Measurements from ENCODE around the gene GPC3.

The GPC3 gene

DNA sequence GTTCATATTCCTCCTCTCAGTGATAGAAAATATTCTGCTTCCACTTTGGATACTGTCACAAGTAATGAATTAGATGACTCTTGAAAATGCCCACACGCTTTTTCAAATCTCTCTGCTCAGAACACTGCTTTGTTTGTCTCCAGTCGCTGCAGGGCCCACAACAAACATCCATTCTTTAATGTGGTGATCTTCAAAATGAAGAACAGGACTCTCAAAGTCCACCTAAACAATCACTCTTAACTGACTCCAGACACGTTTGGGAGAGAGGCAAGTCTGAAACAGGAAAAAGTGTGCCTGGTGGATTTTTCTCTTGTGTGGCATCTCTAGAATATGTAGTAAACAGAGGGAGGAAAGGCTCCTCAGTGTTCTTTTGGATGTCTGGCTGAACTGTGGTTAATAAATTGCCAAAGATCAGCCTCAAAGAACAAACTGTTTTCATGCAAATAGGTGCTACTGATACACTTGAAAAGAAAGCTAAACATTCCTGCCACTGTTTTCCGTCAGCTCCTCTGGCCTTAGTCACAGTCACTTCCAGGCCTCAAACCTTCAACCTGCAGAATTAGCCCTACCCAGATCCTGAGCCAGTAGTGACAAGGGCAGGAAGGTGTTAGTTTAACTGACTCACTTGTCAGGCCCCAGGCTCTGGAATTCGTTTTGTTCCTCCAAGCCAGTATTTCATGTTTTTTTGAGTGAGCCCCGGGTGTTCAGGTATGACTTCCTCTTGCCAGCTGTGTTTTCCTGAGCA, 310.5 kb downstream of the GPC3 start:
- no peak for DNase-seq

DNA sequence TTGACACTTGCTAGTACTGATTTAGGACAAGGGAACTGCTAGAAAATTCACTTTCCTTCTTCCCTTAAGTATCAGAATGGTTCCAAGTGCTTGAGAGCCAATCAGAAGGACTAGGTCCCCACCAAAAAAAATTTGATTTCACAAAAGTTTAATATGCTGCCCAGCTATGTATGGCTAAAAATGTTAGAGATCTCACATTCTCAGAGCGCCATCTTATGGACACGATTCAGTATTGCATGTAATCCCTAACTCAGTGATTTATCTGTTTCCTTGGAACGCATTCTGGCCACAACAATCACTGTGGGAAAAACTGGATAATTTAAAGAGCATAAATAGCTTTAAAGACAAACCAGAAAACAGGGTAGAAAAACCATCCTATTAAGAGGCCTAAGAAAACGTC, 315.0 kb downstream of the GPC3 start:
- no peak for DNase-seq

DNA sequence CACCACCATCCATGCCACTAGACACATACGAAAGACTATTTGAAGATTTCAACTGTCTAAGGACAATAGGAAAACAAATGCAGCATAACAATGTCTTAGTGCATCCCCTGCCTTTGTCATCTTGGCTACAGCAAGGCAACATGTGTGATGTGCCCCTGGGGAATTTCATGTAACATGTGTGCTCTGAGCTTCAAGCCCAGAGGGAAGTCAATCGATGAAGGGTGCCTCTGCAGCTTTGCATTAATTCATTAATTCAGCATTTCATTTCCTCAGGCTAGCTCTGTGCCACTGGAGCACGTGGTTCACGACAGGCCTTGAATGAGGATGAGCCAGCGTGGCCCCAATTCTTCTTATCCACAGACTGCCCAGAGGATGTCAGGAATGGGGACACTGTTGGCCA, 316.2 kb downstream of the GPC3 start:
- DNase-seq: no peak

DNA sequence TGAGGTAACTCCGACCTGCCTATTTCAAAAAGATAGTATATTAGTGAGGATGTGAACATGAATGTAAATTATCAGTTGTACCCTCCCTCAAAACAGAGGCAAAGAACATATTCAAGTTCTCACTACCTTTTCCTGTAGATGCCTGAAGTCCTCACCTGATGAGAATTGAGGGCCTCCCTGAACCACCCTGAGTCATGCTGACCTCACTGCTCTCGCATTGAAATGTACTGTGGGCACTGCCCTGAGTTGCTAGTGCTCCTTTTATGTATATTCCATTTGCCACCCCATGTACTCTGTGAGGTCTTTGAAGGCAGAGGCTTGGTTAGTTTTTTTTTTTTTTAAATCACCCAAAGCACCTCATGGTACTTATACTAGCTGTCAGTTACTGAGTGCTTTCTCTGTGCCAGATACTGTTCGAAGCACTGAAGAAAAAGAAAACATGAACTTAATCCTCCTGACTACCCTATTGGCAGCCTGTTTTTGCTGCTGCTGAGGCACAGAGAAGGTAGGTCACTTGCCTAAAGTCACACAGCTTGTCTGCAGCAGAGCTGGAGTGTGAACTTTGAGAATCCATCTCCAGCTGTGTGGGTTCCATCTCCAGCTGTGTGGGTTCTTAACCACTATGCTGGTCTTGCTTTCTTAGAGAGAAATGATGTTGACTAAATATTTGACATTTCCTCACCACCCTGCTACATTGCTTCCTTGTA, 317.0 kb downstream of the GPC3 start:
- no peak for DNase-seq

DNA sequence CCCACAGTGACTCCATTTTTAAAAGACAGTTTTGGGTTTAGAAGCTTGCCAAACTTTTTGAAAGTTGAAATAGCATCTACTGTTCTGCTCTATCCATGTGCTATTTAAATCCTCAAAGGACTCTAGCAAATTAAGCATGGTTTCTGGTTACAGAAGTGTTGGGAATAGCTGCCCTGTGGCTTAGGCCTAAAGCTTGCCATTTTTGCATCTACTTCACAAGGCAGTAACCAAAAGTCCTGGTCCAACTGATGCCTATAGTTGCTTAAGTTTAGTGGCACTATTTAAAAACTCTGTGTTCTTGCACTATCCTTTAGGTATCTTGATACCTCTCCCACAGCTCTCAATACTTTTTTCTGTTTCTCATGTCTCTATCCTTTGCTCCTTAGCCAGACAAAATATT, 319.1 kb downstream of the GPC3 start:
- DNase-seq: no peak

DNA sequence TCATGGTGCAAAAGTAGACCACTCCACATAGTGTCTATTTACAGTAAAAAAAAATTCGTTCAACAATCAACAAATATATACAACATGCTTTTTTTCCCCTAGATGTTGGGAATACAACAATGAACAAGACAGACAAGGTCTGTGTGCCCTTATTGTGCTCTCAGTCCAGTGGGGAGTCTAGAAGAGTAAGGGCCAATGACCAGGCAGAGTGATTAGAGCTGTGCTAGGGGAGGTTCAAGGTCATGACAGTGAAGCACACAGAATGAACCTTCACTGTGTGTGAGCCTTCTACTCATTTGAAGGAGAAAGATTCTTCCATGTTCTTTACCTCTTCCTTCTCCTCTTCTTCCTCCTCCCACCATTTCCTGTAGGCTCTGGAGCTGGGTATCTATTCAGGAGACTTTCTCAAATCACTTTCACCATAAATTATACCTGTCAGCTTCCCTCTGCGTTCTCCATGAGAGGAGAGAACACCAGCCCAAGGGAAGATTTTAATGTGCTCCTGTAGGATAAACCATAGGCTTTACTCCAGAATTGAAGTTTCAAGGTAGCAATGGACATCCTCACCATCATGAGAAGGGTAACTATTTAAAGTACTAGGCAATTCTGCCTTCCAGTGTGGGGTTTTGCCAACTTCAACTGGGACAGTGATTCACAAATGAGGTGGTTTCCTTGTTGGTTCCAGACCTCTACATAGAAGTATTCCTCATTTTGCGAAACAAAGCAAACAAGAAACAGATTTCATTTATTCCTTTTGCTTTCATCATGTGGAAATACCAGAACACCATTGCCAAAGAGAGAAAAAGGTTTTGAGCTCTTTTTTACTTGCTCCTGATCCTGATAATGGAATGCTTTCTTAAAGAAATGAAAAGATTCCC, 323.2 kb downstream of the GPC3 start:
- no peak for DNase-seq

DNA sequence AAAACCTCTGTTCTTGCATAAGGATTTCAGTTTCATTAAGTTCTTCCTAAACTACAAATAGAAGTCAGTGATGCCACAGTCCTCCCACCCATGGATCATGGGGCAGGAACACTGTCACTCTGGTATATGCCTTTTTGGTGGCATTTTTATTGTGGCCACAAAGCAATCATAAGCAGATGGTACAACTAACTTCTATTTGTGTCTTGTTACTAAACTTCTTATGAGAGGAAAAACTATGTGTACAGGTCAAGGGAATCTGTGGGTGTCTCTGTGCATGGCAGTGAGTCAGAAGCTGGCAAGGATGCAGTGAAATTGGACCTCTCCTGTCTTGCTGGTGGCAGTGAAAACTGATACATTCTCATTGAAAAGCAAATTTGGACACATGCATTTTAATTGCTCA, 325.1 kb downstream of the GPC3 start:
- no peak for DNase-seq

DNA sequence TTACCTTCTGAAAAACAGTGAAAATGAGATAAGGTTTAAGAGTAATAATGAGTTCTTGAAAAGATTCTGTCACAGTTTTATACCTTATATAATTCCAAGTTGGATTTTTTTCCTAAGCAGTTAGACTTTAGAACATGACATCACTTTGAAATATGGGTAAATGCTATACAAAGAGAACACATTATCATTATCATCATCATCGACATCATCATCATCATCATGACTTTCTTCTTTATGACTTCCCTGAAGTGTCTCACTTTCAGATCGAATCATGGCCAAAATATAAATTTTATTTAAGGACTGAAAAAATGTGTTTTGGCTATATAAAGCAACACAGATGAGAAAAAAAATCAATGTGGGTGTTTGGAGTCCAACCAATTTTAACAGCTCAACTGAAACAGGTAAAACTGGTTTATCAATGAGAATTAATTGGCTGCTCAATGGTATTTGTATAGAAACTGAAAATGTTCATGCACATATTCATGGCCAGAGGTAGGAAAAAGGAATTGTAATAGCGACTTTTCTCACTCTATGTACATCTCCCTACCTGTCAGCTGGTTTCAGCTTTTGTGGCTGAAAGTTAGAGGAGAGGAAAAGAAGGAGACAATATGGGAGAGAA, 327.0 kb downstream of the GPC3 start:
- DNase-seq: no peak

DNA sequence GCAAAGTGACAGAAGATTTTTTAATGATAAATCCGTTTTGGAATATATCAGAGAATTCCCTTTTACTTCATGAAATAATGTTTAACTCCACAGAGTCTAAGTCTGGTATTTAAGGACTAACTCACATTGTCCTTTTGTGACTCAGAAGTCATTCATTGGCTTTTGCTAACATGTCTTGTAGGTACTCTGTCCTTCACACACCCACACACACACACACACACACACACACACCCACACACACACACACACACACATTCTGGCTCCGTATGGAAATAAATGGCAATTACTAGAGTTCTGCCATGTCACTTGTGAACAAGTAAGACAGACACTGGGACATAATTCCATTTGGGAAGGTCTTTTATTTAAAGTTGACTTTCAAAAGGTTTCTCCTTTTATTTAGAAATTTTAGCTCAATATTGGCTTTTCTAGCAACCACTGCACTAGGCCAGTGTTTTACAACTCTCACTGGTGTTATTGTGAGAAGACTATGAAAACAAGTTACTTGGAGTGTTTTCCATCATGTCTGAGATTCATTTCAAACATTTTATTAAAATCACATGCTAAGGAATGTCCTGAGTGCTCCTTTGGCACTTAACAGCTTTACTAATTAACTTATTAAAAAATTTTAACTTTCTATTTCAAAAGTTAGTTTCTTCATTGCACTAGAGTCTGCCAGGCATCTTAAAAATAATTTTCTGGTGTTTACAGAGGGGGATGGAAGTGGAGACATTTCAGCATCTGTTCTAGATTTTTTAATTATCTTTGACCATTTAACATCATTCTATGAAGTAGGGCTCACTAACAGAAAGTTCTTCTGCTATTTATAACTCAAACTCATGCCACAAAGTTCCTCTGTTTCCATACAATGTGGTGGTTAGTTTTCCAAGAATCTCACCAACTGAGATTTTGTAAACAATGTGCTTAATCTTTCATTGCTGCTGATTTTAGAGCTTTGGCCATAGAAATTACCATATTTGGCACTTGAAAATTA, 329.8 kb downstream of the GPC3 start:
- DNase-seq: no peak

DNA sequence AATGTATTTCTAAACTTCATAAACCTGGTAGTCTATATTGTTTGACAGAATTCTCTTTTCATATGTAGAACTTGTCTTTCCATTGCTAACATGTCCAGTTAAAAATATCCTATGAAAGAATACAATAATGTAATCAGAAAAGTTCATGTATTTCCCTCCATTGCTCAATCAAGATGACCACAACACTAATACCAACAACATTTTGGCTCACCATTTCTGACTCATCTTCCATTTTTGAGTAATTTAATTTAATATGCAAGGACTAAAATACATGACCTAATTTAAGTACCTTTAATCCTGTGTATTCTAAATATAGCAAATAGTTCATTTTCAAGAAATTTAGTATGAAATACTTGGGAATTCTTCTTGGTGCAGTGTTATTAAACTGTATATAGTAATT, 330.6 kb downstream of the GPC3 start:
- no peak for DNase-seq

DNA sequence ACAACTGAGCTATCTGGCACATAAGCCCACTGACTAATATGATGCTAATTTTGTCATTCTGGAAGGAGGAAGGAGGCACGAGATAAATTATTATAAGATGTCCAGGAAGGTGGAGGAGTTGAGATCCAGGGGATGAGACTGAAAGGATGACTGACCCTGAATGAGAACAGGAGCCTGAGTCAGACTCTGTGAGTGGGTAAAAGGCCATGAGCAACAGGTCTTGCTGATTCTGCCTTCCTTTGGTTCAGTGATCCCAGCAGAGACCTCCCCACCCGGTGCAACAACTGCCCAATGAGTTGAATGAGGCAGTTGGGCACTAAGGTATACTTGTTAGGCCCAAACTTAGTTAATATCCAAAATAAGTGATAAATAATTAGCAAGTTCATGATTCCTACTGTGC, 332.0 kb downstream of the GPC3 start:
- DNase-seq: no peak

DNA sequence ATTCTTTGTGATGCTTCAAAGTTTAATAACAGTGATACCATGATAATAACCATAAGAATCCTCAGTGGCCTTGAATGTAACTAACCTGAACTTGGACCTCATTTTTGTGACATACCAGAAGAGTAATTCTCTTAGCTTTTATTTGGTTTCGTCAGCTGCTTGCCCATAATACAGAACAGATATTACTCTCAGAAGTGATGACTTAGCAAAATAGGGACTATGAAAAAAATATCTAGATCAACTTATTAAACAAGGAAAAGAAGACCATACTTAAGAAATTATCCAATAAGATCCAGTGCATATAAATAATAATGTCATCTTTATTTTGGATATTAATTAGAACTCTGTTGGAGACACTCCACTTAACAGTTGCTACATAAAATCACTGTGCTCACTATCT, 333.2 kb downstream of the GPC3 start:
- DNase-seq: no peak

DNA sequence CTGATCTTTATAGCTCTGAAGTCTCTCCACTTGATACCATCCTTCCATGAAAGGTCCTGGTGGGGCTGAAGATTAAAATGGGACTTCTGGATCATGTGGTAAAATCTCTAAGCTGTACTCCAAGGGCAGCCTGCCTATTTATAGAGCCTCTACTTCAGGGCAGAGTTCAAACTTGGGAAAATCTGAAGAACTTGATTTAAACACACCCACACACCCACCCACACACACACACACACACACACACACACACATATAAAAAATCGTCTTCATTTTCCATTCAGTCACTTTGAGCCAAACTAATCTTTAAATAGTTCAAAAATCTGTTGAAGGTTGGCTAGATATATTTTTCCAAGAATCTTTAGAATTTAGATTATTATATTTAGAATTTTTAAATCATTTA, 335.2 kb downstream of the GPC3 start:
- DNase-seq: no peak

DNA sequence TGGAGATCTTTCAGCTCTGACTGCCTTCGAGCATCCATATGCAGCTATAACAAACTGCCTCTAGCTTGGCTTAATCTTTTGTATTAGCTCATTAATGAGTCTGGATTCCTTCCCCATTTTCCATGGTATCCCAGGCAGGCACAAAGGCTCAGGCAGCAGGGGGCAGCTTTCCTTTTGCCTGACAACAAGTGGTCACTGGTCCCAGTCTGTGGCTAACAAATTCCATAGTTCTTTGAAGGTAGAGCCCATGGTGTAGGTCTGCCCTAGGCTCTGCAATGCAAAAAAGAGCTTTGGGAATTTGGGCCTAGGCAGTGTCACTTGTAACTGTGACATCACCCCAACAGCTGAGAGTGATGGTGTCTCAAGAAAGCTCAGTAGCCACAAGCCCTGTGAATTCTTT, 335.7 kb downstream of the GPC3 start:
- no peak for DNase-seq

DNA sequence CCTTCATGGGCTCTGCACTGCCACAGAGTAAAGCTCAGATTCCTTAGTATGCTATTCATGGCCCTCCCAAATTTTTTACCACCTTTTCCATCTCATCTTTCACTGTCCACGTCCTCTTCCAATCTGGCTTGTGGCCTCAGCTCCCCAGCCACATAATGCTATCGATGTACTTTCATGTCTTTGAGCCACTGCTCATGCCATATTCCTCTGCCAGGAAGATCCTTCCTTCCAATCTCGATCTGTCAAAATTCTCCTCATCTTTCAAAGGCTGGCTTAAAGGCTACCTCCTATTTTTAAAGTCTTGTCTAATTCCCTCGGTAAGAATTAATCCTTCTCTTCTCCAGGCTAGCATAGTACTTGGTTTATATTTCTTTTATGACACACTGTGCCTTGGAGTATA, 336.8 kb downstream of the GPC3 start:
- DNase-seq: no peak

DNA sequence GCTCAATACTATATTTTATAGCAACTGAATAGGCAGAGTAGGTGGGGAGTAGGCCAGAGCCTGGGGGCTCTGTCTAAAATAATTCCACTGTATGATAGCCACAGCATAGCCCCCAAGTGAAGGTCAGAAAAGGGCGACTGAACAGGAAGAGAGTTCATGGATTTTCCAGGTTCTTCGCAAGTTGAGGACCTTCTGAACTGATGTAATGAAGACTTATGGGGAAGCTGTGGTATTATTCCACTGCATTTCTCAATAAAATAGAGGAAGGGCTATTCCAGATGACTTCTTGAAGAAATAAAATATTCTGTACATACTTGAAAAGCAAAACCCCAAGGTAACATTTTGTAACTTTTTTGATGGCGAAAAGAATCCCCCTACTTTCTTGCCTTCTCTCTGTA, 338.7 kb downstream of the GPC3 start:
- DNase-seq: no peak

DNA sequence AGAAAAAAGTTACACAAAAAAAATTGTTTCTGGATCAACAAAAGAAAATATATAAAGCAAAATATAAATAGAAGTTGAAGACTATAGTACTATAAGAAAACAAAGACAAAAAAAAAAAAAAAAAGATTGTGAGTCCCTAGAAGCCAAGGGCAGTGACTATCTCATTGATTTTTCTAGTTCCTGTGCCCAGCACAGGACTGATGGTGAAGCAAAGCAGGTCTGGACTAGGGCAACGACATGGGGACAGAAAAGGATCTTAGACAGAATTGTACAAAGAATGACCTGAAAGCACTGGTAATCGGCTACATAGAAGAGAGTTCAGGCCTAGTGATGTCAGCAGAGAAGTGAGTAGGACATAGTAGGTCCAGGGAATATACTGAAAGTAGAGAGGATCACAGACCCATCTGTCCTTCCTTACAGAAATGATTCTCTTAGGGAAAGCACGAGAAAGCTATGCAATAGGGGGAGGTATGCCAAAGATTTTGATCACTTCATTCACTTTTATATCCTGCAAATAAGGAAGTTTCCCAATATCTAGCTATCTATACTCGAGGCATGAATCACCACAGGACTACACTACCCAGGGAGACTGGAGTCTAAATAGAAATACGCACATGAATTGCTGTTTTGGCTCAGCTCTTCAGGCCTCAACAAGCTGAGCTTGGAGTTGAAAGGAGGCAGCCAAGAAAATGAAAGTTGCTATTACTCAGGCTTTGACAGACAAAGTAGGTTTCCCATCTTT, 339.2 kb downstream of the GPC3 start:
- no peak for DNase-seq

DNA sequence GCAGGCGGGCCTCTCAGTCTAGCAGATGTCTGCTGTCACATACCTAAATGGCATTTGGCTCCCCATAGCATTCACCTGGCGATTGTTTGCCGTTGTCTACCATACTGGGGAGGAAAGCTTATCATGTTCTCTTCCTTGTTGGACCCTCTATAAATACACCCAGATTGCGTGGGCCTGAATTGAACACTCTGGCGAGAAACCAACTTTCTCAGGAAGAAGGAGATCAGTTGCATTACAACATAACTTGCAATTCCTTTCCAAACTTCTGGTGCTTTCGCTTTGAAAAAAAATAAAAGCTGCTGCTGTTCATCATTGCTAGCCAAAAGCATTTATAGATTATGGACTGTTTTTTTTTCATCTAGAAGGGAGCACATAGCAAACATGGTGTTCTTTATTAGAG, 340.1 kb downstream of the GPC3 start:
- no peak for DNase-seq

DNA sequence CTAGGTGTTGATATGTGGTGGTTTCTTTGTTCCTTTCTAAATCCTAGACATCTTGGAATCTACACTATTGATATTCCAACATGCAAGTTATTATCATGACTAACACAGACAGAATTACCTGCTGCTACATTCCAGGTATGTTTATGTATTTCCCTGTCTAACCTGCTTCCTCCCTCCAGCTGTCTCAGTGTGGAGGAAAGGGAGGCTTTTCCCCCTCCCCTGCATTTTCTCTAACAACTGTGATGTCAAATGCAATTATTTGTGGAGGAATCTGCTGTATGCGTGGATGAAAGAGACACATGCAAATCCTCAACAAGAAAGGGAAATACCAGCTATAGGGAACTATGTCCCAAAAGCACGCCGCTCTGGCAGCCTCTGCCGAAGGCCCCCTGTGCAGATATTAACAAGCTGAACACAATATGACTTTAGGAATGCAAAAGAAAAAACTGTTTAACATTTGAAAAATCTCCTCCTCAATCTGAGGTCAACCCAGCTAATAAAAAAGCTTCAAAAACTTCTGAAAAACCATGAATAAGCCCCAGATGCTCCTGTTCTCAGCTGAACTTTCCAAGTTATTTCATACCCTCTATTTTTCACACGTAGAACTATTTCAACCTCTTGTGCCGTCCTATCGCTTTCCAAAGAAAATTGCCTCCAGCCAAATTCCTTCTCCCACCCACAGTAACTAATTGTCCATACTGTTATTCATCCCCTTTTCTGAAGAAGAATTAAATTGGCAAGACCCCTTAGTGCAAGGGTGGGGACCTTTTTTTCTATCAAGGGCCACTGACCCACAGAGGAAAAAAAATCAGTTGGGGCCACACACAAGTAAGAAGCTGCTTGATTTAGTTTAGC, 345.0 kb downstream of the GPC3 start:
- no peak for DNase-seq

DNA sequence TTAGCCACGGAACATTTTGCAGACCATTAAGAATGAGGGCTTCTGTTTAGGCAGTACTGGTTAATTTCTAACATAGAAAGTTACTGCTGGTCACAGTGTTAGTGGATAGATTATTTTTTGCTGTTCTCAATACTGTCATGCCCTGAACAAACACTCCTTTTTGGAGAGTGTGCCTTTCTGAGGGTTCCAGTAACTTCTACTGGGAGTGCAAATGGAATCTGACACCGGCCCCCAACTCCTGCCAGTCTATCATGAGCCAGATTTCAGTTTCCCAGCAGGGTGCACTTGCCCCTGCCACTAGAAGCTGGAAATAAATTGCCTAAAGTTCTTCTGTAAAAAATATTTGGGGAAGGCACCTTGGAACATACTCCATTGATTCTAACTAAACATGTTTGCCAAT, 345.7 kb downstream of the GPC3 start:
- DNase-seq: no peak

Data from left hindlimb (tissue), 1 donor.